Epithelial cell of proximal tubule (primary cell): Measurements from ENCODE around the gene GSTT4. TPM values are rescaled to one million over a fixed set of nuclear protein-coding genes. Genes with fewer than 3 reads are reported as not detected.

Experiments
- DNase-seq: peaks from one replicate; pipeline ENCODE4 v3.0.0-alpha.2; 2011; ENCODE audit warnings: low read depth
- H3K4me3 ChIP-seq: 2 replicates; pipeline ENCODE4 v1.5.1; 2011; ENCODE audit warnings: low read depth, mild to moderate bottlenecking, low read length
- CTCF ChIP-seq: conservative IDR thresholded peaks from 2 replicates; pipeline ENCODE4 v1.5.1; 2012; ENCODE audit warnings: low read depth, mild to moderate bottlenecking, low read length
- total RNA-seq: library from RNA; depleted of rRNA; stranded (reverse); fragments of >200 nt; gene quantifications from 2 replicates; pipeline ENCODE4 v1.2.3, GENCODE V29; 2015

GSTT4 gene
- total RNA-seq, 1 donor from 2014 or later, result not detected

GRCh38 chr22:24033731-24034130 is 28.5 kb upstream of the GSTT4 start:
- no peak for DNase-seq
- no peak for TF ChIP-seq CTCF
- H3K4me3 ChIP-seq, result no peak overlapping the region

GRCh38 chr22:24030186-24030702 is 25.0 kb upstream of the GSTT4 start:
- H3K4me3 ChIP-seq, result no peak overlapping the region
- DNase-seq, result no peak
- TF ChIP-seq CTCF, result no peak

- no peak for DNase-seq
- no peak for TF ChIP-seq CTCF
- no peak overlapping the region for H3K4me3 ChIP-seq
These were observed 24.1 kb upstream of the GSTT4 start for GRCh38 chr22:24029304-24029703.

- no peak overlapping the region for H3K4me3 ChIP-seq
- DNase-seq, result no peak
- no peak for TF ChIP-seq CTCF
These were observed 23.3 kb upstream of the GSTT4 start for GRCh38 chr22:24028533-24028932.

GRCh38 chr22:24027991-24028390 is 22.7 kb upstream of the GSTT4 start:
- no peak for TF ChIP-seq CTCF
- DNase-seq, result no peak
- no peak overlapping the region for H3K4me3 ChIP-seq

- no peak for TF ChIP-seq CTCF
- H3K4me3 ChIP-seq, result no peak overlapping the region
- no peak for DNase-seq
These were observed 22.2 kb upstream of the GSTT4 start for GRCh38 chr22:24027389-24027975.

- no peak for DNase-seq
- no peak for TF ChIP-seq CTCF
- H3K4me3 ChIP-seq, result no peak overlapping the region
These were observed 21.5 kb upstream of the GSTT4 start for GRCh38 chr22:24026733-24027132.
